Right lobe of liver (tissue), 6 donors: ENCODE data around the gene HOPX. TPM values are rescaled to one million over a fixed set of nuclear protein-coding genes. Genes with fewer than 3 reads are reported as not detected.

Experiments
- ATAC-seq, 4 donors: fragments of 200-7000 bp; cut with Tn5 transposase; one replicate each; pipeline ENCODE4 v1.9.1; 2020; ENCODE audit warnings: mild to moderate bottlenecking in 4 of 4, moderate library complexity in 4 of 4
- DNase-seq, 3 donors: peaks; one replicate each; pipeline ENCODE4 v3.0.0-alpha.2; 2020
- H3K27ac ChIP-seq, 3 donors: fragments of 200-600 bp; one replicate each; pipeline ENCODE4 v1.8.0; 2022
- H3K27me3 ChIP-seq, 2 donors: fragments of 200-600 bp; one replicate each; pipeline ENCODE4 v1.8.0; 2022
- H3K36me3 ChIP-seq, 4 donors: fragments of 200-600 bp; sonication (generic) in 1 of 4; one replicate each; pipeline versions ENCODE4 v1.5.1 to v1.8.0; 2017 to 2022; ENCODE audit warnings: control low read depth in 1 of 4
- H3K4me1 ChIP-seq, 4 donors: fragments of 200-600 bp; sonication (generic) in 1 of 4; one replicate each; pipeline versions ENCODE4 v1.5.1 to v1.8.0; 2017 to 2022; ENCODE audit warnings: control low read depth in 1 of 4
- H3K4me3 ChIP-seq, 3 donors: fragments of 200-600 bp; one replicate each; pipeline ENCODE4 v1.8.0; 2022
- H3K9me3 ChIP-seq, 4 donors: fragments of 200-600 bp; sonication (generic) in 1 of 4; one replicate each; pipeline versions ENCODE4 v1.5.1 to v1.8.0; 2017 to 2022; ENCODE audit warnings: control low read depth in 1 of 4
- POLR2A ChIP-seq: fragments of 450-650 bp; IDR thresholded peaks from one replicate; pipeline ENCODE4 v1.6.1; 2017; ENCODE audit warnings: antibody characterized with exemption, mild to moderate bottlenecking
- WGBS: methylation state at CpG from one replicate; pipeline ENCODE4 v1.1.6; 2018; ENCODE audit warnings: low coverage, low lambda C conversion rate; ENCODE audit not compliant: insufficient coverage; ENCODE audit errors: missing lambda C conversion rate; 5-methylcytosine and 5-hydroxymethylcytosine counted together
- intact Hi-C, 2 donors: fragments of 100-400 bp; cut with DNase I; formaldehyde crosslinking; loops; one replicate each; pipeline versions ENCODE4 v1.11.2 to v1.14.1; 2022
- total RNA-seq, 6 experiments: library from RNA; depleted of rRNA in 2 of 6; stranded (reverse); fragments of >200 nt in 2 of 6; fragmentation: NEBNext Ultra II Directional in 3 of 6; extraction: Animal tissue kit (Norgen Biotek cat#: 25700) in 3 of 6; gene quantifications; one replicate each; pipeline versions ENCODE4 v1.1.0 to v1.2.4, GENCODE V29; 2016 to 2023
- TF ChIP-seq, protein P1 (sequence below), 4 donors: fragments of 200-600 bp in 3 of 4; fragments of 450-650 bp in 1 of 4; IDR thresholded peaks; one replicate each; pipeline versions ENCODE4 v1.5.1 to v1.8.0; 2016 to 2022; ENCODE audit warnings: antibody characterized with exemption in 4 of 4, mild to moderate bottlenecking in 2 of 4
- donor health status: DM: no; HTN: yes; CAD: no.
- donor health status: DM: no; HTN: no; CAD: no.
- donor health status: DM: no; HTN: no; CAD: no.
- donor health status: DM: no; HTN: yes; CAD: no.
- donor health status: DM: no; HTN: yes; CAD: no.

HOPX gene
- total RNA-seq, 6 experiments from 2014 or later = 0.27 to 0.80 (median 0.42) TPM; not detected in 3

DNA sequence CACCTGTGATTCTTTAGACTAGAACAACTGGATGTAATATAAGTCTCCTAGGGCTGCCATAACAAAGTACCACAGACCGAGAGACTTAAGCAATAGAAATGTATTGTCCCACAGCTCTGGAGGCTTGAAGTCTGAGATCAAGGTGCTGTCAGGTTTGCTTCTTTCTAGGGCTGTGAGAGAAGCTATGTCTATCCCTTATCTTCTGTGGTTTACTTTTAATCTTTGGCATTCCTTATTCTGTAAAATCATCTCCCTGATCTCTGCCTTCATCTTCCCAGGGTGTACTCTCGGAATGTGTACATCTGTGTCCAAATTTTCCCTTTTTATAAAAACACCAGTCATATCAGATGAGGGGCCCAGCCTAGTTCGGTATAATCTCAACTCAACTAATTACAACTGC is 10.3 kb upstream of the HOPX start:
- intact Hi-C loops = no loop called here
- Histone ChIP-seq H3K9me3 (no peaks in the 10 kb centered on the region), H3K4me3 (no peak overlapping the region), H3K36me3 (no peaks in the 10 kb centered on the region), H3K27me3 (no peaks in the 10 kb centered on the region), H3K27ac (no peak overlapping the region), H3K4me1 (no peaks in the 10 kb centered on the region)
- TF ChIP-seq, protein P1, sequence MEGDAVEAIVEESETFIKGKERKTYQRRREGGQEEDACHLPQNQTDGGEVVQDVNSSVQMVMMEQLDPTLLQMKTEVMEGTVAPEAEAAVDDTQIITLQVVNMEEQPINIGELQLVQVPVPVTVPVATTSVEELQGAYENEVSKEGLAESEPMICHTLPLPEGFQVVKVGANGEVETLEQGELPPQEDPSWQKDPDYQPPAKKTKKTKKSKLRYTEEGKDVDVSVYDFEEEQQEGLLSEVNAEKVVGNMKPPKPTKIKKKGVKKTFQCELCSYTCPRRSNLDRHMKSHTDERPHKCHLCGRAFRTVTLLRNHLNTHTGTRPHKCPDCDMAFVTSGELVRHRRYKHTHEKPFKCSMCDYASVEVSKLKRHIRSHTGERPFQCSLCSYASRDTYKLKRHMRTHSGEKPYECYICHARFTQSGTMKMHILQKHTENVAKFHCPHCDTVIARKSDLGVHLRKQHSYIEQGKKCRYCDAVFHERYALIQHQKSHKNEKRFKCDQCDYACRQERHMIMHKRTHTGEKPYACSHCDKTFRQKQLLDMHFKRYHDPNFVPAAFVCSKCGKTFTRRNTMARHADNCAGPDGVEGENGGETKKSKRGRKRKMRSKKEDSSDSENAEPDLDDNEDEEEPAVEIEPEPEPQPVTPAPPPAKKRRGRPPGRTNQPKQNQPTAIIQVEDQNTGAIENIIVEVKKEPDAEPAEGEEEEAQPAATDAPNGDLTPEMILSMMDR (IDR thresholded peaks at IDR 0.05) = no peak
- no peak for TF ChIP-seq POLR2A
- DNase-seq = no peak
- ATAC-seq = no peak
- WGBS = 43% methylated on average over 3 of the region's 3 CpGs

- Histone ChIP-seq H3K27ac (no peak overlapping the region), H3K36me3 (no peaks in the 10 kb centered on the region), H3K27me3 (no peaks in the 10 kb centered on the region), H3K9me3 (no peaks in the 10 kb centered on the region), H3K4me1 (no peaks in the 10 kb centered on the region), H3K4me3 (no peak overlapping the region)
- intact Hi-C loops = no loop called here
- ATAC-seq (no peak), DNase-seq (no peak)
- no peak for TF ChIP-seq POLR2A
- TF ChIP-seq, protein P1 (IDR thresholded peaks at IDR 0.05) = no peak
- 22% methylated on average over 1 of the region's 1 CpG for WGBS
These were observed 9.3 kb upstream of the HOPX start for GRCh38 chr4:56690393-56690792.

DNA sequence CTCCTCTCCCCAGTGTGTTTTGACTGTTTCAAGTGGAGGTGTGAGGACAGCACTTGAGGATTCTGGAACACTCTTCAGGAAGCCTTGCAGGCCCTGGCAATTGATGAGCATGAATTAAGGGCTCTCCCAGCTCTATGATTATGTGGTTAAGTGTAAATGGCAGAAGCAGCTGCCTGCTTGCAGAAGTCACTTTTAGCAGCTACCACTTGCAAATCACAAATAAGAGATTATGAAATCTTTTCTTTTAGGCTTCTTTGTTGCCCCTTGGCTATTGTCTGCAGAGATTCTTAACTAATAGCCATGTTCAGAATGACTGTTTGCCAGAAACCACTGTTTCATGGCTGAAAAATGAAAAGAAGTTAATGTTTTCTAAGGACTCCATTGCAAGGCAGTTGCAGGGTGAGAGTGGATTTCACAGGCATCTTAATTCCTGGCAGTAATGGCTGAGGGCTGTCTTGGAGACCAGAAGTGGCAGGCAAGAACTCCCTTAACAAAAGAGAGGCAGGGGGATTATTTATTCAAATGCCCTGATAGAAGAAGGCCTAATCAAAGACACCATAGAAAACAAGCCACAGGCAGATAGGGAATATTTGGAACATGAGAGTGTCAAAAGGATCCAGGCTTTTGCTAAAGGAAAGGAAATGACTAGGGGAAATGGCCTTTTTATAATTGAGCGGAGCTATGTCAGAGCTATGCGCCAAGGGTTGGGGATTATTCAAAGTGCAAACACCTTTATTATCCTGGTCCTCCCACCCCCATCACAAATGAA is 8.3 kb upstream of the HOPX start:
- Histone ChIP-seq H3K4me3 (no peak overlapping the region), H3K4me1 (no peaks in the 10 kb centered on the region), H3K36me3 (no peaks in the 10 kb centered on the region), H3K9me3 (no peaks in the 10 kb centered on the region), H3K27ac (no peak overlapping the region), H3K27me3 (no peaks in the 10 kb centered on the region)
- no peak for ATAC-seq
- no peak for TF ChIP-seq POLR2A
- TF ChIP-seq, protein P1 (IDR thresholded peaks at IDR 0.05) = no peak
- intact Hi-C loops = no loop called here
- no peak for DNase-seq
- 66% methylated on average over 2 of the region's 2 CpGs for WGBS

GRCh38 chr4:56688094-56688647 is 7.1 kb upstream of the HOPX start:
- no peaks in the 10 kb centered on the region for H3K4me1 ChIP-seq
- H3K36me3 ChIP-seq = no peaks in the 10 kb centered on the region
- H3K27ac ChIP-seq = no peak overlapping the region
- H3K27me3 ChIP-seq = no peaks in the 10 kb centered on the region
- no peaks in the 10 kb centered on the region for H3K9me3 ChIP-seq
- intact Hi-C loops = no loop called here
- WGBS = 33% methylated on average over 1 of the region's 2 CpGs
- TF ChIP-seq, protein P1 (IDR thresholded peaks at IDR 0.05) = no peak
- no peak for TF ChIP-seq POLR2A
- H3K4me3 ChIP-seq = no peak overlapping the region
- DNase-seq (no peak), ATAC-seq (no peak)
